Hepatocyte (in vitro differentiated cells): ENCODE data around the gene PLXNC1.

Experiments used
- EZH2 ChIP-seq: fragments of 200-600 bp; sonication (generic); IDR thresholded peaks from 2 replicates; pipeline ENCODE4 v1.6.1; 2016; ENCODE audit warnings: antibody characterized with exemption, mild to moderate bottlenecking, borderline replicate concordance
- TF ChIP-seq, protein P1 (sequence below): fragments of 200-600 bp; sonication (generic); IDR thresholded peaks from 2 replicates; pipeline ENCODE4 v1.5.1; 2016; ENCODE audit warnings: antibody characterized with exemption, mild to moderate bottlenecking; ENCODE audit not compliant: poor library complexity

DNA sequence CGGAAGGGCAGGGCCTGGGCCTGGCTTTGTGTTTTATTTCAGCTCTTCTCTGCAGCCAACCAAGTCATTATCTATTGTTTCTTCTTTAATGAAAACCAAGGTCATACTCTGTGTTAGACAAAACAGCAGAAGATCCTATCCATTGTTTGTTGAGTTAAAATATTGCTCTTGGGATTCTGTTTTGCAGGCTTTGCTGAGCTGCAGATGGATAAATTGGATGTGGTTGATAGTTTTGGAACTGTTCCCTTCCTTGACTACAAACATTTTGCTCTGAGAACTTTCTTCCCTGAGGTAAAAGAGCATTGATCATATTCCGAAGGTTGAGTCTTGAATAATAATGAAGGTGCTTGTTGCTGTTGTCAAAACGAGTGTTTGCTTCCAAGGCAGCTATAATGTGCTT lies 106.6 kb downstream of the PLXNC1 start:
- TF ChIP-seq EZH2: no peak
- TF ChIP-seq, protein P1, sequence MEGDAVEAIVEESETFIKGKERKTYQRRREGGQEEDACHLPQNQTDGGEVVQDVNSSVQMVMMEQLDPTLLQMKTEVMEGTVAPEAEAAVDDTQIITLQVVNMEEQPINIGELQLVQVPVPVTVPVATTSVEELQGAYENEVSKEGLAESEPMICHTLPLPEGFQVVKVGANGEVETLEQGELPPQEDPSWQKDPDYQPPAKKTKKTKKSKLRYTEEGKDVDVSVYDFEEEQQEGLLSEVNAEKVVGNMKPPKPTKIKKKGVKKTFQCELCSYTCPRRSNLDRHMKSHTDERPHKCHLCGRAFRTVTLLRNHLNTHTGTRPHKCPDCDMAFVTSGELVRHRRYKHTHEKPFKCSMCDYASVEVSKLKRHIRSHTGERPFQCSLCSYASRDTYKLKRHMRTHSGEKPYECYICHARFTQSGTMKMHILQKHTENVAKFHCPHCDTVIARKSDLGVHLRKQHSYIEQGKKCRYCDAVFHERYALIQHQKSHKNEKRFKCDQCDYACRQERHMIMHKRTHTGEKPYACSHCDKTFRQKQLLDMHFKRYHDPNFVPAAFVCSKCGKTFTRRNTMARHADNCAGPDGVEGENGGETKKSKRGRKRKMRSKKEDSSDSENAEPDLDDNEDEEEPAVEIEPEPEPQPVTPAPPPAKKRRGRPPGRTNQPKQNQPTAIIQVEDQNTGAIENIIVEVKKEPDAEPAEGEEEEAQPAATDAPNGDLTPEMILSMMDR: no peak
